ENCODE data around the gene SLC25A17.
"Not testable (repeated sequence)": the region's sequence is repeated elsewhere in the genome, so short reads cannot be mapped to it uniquely, and the experiment has no call there.

The SLC25A17 gene

GRCh38 chr22:40823426-40823825 lies 4.3 kb upstream of the SLC25A17 start:
- FAIRE-seq, result no peak

GRCh38 chr22:40819599-40820140 lies 524 bp upstream of the SLC25A17 start:
- FAIRE-seq (no peak), DNase-seq (ENCODE audit: insufficient read length, low spot score) (no peak)

More at GRCh38 chr22:40823426-40823825, 4.3 kb upstream of the SLC25A17 start:
- no peak for DNase-seq (ENCODE audit: insufficient read length, low spot score)

GRCh38 chr22:40818192-40818746 lies 877 bp downstream of the SLC25A17 start:
- DNase-seq (ENCODE audit: insufficient read length, low spot score), result no peak
- no peak for FAIRE-seq

GRCh38 chr22:40817737-40818136 lies 1.4 kb downstream of the SLC25A17 start:
- FAIRE-seq (no peak), DNase-seq (ENCODE audit: insufficient read length, low spot score) (no peak)

GRCh38 chr22:40813912-40814315 lies 5.2 kb downstream of the SLC25A17 start:
- DNase-seq (ENCODE audit: insufficient read length, low spot score), result no peak
- no peak for FAIRE-seq

- DNase-seq (ENCODE audit: insufficient read length, low spot score), result no peak
Measured at GRCh38 chr22:40808018-40808841, 10.9 kb downstream of the SLC25A17 start.

GRCh38 chr22:40806711-40807110 lies 12.4 kb downstream of the SLC25A17 start:
- no peak for DNase-seq (ENCODE audit: insufficient read length, low spot score)
- no peak for FAIRE-seq

More at GRCh38 chr22:40808018-40808841, 10.9 kb downstream of the SLC25A17 start:
- no peak for FAIRE-seq

GRCh38 chr22:40805699-40806203 lies 13.4 kb downstream of the SLC25A17 start:
- DNase-seq (ENCODE audit: insufficient read length, low spot score), result no peak
- no peak for FAIRE-seq

- DNase-seq (ENCODE audit: insufficient read length, low spot score), result no peak
- no peak for FAIRE-seq
Measured at GRCh38 chr22:40805239-40805638, 13.9 kb downstream of the SLC25A17 start.

- no peak for DNase-seq (ENCODE audit: insufficient read length, low spot score)
- no peak for FAIRE-seq
Measured at GRCh38 chr22:40803321-40803720, 15.8 kb downstream of the SLC25A17 start.

GRCh38 chr22:40799008-40799407 lies 20.1 kb downstream of the SLC25A17 start:
- FAIRE-seq (no peak), DNase-seq (ENCODE audit: insufficient read length, low spot score) (no peak)

GRCh38 chr22:40797427-40797826 lies 21.7 kb downstream of the SLC25A17 start:
- no peak for DNase-seq (ENCODE audit: insufficient read length, low spot score)
- no peak for FAIRE-seq

GRCh38 chr22:40792451-40792850 lies 26.7 kb downstream of the SLC25A17 start:
- FAIRE-seq (no peak), DNase-seq (ENCODE audit: insufficient read length, low spot score) (no peak)

GRCh38 chr22:40791241-40791640 lies 27.9 kb downstream of the SLC25A17 start:
- FAIRE-seq (no peak), DNase-seq (ENCODE audit: insufficient read length, low spot score) (no peak)

- DNase-seq (ENCODE audit: insufficient read length, low spot score) (no peak), FAIRE-seq (no peak)
Measured at GRCh38 chr22:40789131-40789530, 30.0 kb downstream of the SLC25A17 start.

GRCh38 chr22:40782521-40782920 lies 36.6 kb downstream of the SLC25A17 start:
- no peak for FAIRE-seq

GRCh38 chr22:40781749-40782148 lies 37.4 kb downstream of the SLC25A17 start:
- DNase-seq (ENCODE audit: insufficient read length, low spot score); FAIRE-seq: not testable (repeated sequence)

More at GRCh38 chr22:40782521-40782920, 36.6 kb downstream of the SLC25A17 start:
- no peak for DNase-seq (ENCODE audit: insufficient read length, low spot score)

GRCh38 chr22:40769761-40770160 lies 49.4 kb downstream of the SLC25A17 start:
- no peak for DNase-seq (ENCODE audit: insufficient read length, low spot score)
- no peak for FAIRE-seq

- no peak for FAIRE-seq
- no peak for DNase-seq (ENCODE audit: insufficient read length, low spot score)
Measured at GRCh38 chr22:40768206-40768605, 50.9 kb downstream of the SLC25A17 start.

- DNase-seq (ENCODE audit: insufficient read length, low spot score), result no peak
- no peak for FAIRE-seq
Measured at GRCh38 chr22:40766956-40767355, 52.2 kb downstream of the SLC25A17 start.

- FAIRE-seq, result no peak
- DNase-seq (ENCODE audit: insufficient read length, low spot score), result no peak
Measured at GRCh38 chr22:40764763-40765441, 54.2 kb downstream of the SLC25A17 start.
